ENCODE results near the gene PPP2R2C. TPM values are rescaled to one million over a fixed set of nuclear protein-coding genes. Genes with fewer than 3 reads are reported as not detected.

The PPP2R2C gene
- total RNA-seq, 4 donors from 2014 or later: 0.50 to 2.7 (median 1.4) TPM

- Histone ChIP-seq H3K27ac (replicated peaks in 1 of 4) (no peak overlapping the region), H3K27me3 (peaks cover 0 to 15% (median 0%) of the 10 kb centered on the region in 4 donors), H3K9me3 (peaks cover 0 to 35% (median 24%) of the 10 kb centered on the region in 4 donors), H3K36me3 (no peaks in the 10 kb centered on the region), H3K4me3 (no peak overlapping the region), H3K4me1 (peaks cover 0 to 17% (median 14%) of the 10 kb centered on the region in 4 donors)
- 70% methylated on average over 4 of the region's 4 CpGs for WGBS
- intact Hi-C loops (cut with DNase I): no loop called here
- DNase-seq (ENCODE audit: extremely low spot score): peak; percentile 39
- no peak for TF ChIP-seq CTCF (IDR thresholded peaks at IDR 0.05)
Observed at GRCh38 chr4:6489927-6490326, 17.5 kb upstream of the PPP2R2C start.

- WGBS: 74% methylated on average over 2 of the region's 2 CpGs
- Histone ChIP-seq H3K4me1 (no peaks in the 10 kb centered on the region), H3K4me3 (no peak overlapping the region), H3K27me3 (peaks cover 0 to 4% (median 0%) of the 10 kb centered on the region in 4 donors), H3K9me3 (peaks cover 0 to 39% (median 28%) of the 10 kb centered on the region in 4 donors), H3K36me3 (no peaks in the 10 kb centered on the region), H3K27ac (replicated peaks in 1 of 4) (no peak overlapping the region)
- TF ChIP-seq CTCF (IDR thresholded peaks at IDR 0.05) (no peak), POLR2AphosphoS5 (IDR thresholded peaks at IDR 0.05) (no peak), POLR2A (IDR thresholded peaks at IDR 0.05; ENCODE audit: low read depth) (no peak), EP300 (IDR thresholded peaks at IDR 0.05) (no peak)
- intact Hi-C loops (cut with DNase I): no loop called here
- no peak for DNase-seq (ENCODE audit: extremely low spot score)
Observed at GRCh38 chr4:6487466-6487865, 15.1 kb upstream of the PPP2R2C start.

- TF ChIP-seq POLR2A (IDR thresholded peaks at IDR 0.05; ENCODE audit: low read depth): no peak
- no peak overlapping the region for H3K4me3 ChIP-seq
- peaks cover 0 to 39% (median 3%) of the 10 kb centered on the region in 4 donors for H3K27me3 ChIP-seq
- 62% methylated on average over 4 of the region's 4 CpGs for WGBS
- intact Hi-C loops (cut with DNase I): no loop called here
- H3K4me1 ChIP-seq: no peaks in the 10 kb centered on the region
- H3K9me3 ChIP-seq: peaks cover 0 to 12% (median 9%) of the 10 kb centered on the region in 4 donors
- H3K27ac ChIP-seq (replicated peaks in 1 of 4): no peak overlapping the region
- peak; percentile 34 for DNase-seq (ENCODE audit: extremely low spot score)
- no peaks in the 10 kb centered on the region for H3K36me3 ChIP-seq
Observed at GRCh38 chr4:6480534-6481088, 8.2 kb upstream of the PPP2R2C start.

GRCh38 chr4:6478546-6479220 is 6.3 kb upstream of the PPP2R2C start:
- Histone ChIP-seq H3K36me3 (no peaks in the 10 kb centered on the region), H3K9me3 (no peaks in the 10 kb centered on the region), H3K27me3 (peaks cover 0 to 58% (median 4%) of the 10 kb centered on the region in 4 donors), H3K4me3 (no peak overlapping the region), H3K27ac (replicated peaks in 1 of 4) (no peak overlapping the region), H3K4me1 (no peaks in the 10 kb centered on the region)
- TF ChIP-seq EP300 (IDR thresholded peaks at IDR 0.05) (no peak), POLR2A (IDR thresholded peaks at IDR 0.05; ENCODE audit: low read depth) (no peak), POLR2AphosphoS5 (IDR thresholded peaks at IDR 0.05) (no peak), CTCF (IDR thresholded peaks at IDR 0.05) (no peak)
- 72% methylated on average over 13 of the region's 17 CpGs for WGBS
- intact Hi-C loops (cut with DNase I): no loop called here
- peak; percentile 91 for DNase-seq (ENCODE audit: extremely low spot score)

GRCh38 chr4:6476893-6477292 is 4.5 kb upstream of the PPP2R2C start:
- TF ChIP-seq CTCF (IDR thresholded peaks at IDR 0.05): no peak
- no peak for TF ChIP-seq POLR2AphosphoS5 (IDR thresholded peaks at IDR 0.05)
- no peak for TF ChIP-seq EP300 (IDR thresholded peaks at IDR 0.05)
- TF ChIP-seq POLR2A (IDR thresholded peaks at IDR 0.05; ENCODE audit: low read depth): no peak
- no peaks in the 10 kb centered on the region for H3K36me3 ChIP-seq
- intact Hi-C loops (cut with DNase I): no loop called here
- WGBS: 67% methylated on average over 4 of the region's 4 CpGs
- no peak overlapping the region for H3K27ac ChIP-seq (replicated peaks in 1 of 4)
- DNase-seq (ENCODE audit: extremely low spot score): peak; percentile 60
- no peak overlapping the region for H3K4me3 ChIP-seq
- H3K4me1 ChIP-seq: peaks cover 0 to 3% (median 2%) of the 10 kb centered on the region in 4 donors
- H3K27me3 ChIP-seq: peaks cover 0 to 73% (median 5%) of the 10 kb centered on the region in 4 donors
- no peaks in the 10 kb centered on the region for H3K9me3 ChIP-seq
